ENCODE results near the gene SMIM35. TPM values are rescaled to one million over a fixed set of nuclear protein-coding genes. Genes with fewer than 3 reads are reported as not detected.

The SMIM35 gene
- total RNA-seq, 4 donors from 2014 or later, result not detected

- no peak for TF ChIP-seq CTCF (IDR thresholded peaks at IDR 0.05; ENCODE audit: low read depth)
Observed at GRCh38 chr11:118007040-118007439, 79.7 kb downstream of the SMIM35 start.

GRCh38 chr11:118006153-118006534, 80.6 kb downstream of the SMIM35 start:
- TF ChIP-seq CTCF (IDR thresholded peaks at IDR 0.05; ENCODE audit: low read depth), result no peak

- no peak for TF ChIP-seq CTCF (IDR thresholded peaks at IDR 0.05; ENCODE audit: low read depth)
Observed at GRCh38 chr11:118005224-118006152, 81.3 kb downstream of the SMIM35 start.

- TF ChIP-seq CTCF (IDR thresholded peaks at IDR 0.05; ENCODE audit: low read depth), result no peak
Observed at GRCh38 chr11:118004543-118005223, 82.1 kb downstream of the SMIM35 start.

- no peak for TF ChIP-seq CTCF (IDR thresholded peaks at IDR 0.05; ENCODE audit: low read depth)
Observed at GRCh38 chr11:118003456-118003855, 83.3 kb downstream of the SMIM35 start.

GRCh38 chr11:118002541-118003423, 84.0 kb downstream of the SMIM35 start:
- TF ChIP-seq CTCF (IDR thresholded peaks at IDR 0.05; ENCODE audit: low read depth), result no peak

All from subcutaneous adipose tissue (tissue), 4 donors.